ENCODE data around the gene CHMP4A. TPM values are rescaled to one million over a fixed set of nuclear protein-coding genes. Genes with fewer than 3 reads are reported as not detected.

The CHMP4A gene
- total and polyA plus RNA-seq, 9 of the 15 experiments (the other 6 are each of a cell fraction or from before 2014, with no cell fraction given) = 28.8 to 104 (median 52.7) TPM

DNA sequence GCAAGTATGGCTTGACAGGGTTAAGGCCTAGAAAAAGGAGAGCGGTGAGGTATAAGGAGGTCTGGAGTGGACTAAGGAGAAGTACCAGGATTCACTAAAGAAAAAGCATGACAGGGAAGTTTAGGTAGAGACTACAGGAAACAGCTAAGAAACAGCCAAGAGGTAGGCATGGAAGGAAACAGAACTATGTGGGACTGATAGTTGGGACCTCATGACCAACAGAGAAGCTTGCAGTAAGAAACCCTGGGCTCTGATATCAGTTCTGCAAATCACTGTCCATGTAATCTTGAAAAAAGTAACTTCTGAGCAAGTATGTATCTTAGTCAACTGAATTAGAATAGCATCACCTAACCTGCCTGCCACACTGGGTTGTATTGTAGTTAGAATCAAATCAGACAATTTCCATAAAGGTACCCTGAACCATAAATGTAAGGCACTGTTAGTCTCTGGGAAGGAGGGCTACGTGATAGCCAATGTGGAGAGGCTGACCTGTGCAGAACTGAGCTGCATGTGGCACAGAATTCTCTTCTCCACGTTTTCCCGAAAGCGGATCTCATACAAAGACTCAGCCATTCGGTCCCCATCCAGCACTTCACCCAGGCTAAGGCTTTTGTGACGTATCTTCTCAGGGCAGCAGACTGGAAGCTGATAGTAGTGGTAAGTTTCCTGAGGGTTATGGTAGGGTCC is 19.0 kb downstream of the CHMP4A start:
- peak overlapping the region in 1 of 2 experiments; percentile 96; a peak in 3 of 4 replicates for H3K9ac ChIP-seq (ENCODE audit: insufficient read depth in 1 of 2, low read depth in 2 of 2, low read length in 2 of 2)
- H3K4me1 ChIP-seq (replicated peaks in 1 of 2; ENCODE audit: control insufficient read depth in 2 of 2, insufficient read depth in 2 of 2, low read length in 2 of 2) = peaks cover 6 to 16% of the 10 kb centered on the region in 2 experiments; a peak in 3 of 5 replicates
- TF ChIP-seq ZNF79 (CRISPR knock-in tag; IDR thresholded peaks at IDR 0.05; ENCODE audit: low read depth) = no peak
- TF ChIP-seq ZNF766 (CRISPR knock-in tag; conservative IDR thresholded peaks at IDR 0.05) = peak; percentile 84
- WGBS (ENCODE audit: insufficient coverage, low coverage, missing lambda C conversion rate) = 89% methylated on average over 3 of the region's 7 CpGs
- peak overlapping the region; percentile 97; the same call in 1 of the 3 replicates for H3K27ac ChIP-seq (ENCODE audit: extremely low read depth, low read depth, low read length)
- TSS peak; percentile 51 for BruUV-seq (replicated peaks)
- H3K27me3 ChIP-seq (ENCODE audit: control insufficient read depth in 2 of 2, insufficient read depth in 2 of 2, low read length in 2 of 2) = no peaks in the 10 kb centered on the region
- no peaks in the 10 kb centered on the region for H4K20me1 ChIP-seq (replicated peaks; ENCODE audit: control insufficient read depth, insufficient read depth, low read length)
- intact Hi-C loops (cut with micrococcal nuclease) (no loop called here), in situ Hi-C loops (cut with MboI) (no loop called here)
- ATAC-seq = no peak
- FAIRE-seq = no peak
- POLR2A ChIA-PET = interaction anchor here (0.6 to 3.2 kb wide), 4 partner anchors 14 to 233 kb away, joined by 3 to 21 read pairs (median 14); partner anchors contain the start of genes CHMP4A and MDP1
- peaks cover 30% of the 10 kb centered on the region; the same call in 2 of the 3 replicates for H3K36me3 ChIP-seq (ENCODE audit: control insufficient read depth, insufficient read depth, low read length)
- H3K4me2 ChIP-seq (ENCODE audit: insufficient read depth, low read length) = peak overlapping the region; percentile 86
- H3K4me3 ChIP-seq = peak overlapping the region; percentile 67; the same call in 1 of the 2 replicates
- H3K9me3 ChIP-seq (replicated peaks; ENCODE audit: control insufficient read depth, insufficient read depth, low read depth, low read length) = no peaks in the 10 kb centered on the region
- no peaks in the 10 kb centered on the region for H3K9me1 ChIP-seq (ENCODE audit: control insufficient read depth, insufficient read depth, low read length)
- H2AFZ ChIP-seq (ENCODE audit: low read depth, low read length) = 0 out of 2 replicates have a peak overlapping the region, but pooled peaks have one; percentile 98
- no peak for DNase-seq (ENCODE audit: extremely low read depth in 1 of 4, low spot score in 3 of 4)
- peaks cover 51% of the 10 kb centered on the region for H3K79me2 ChIP-seq (ENCODE audit: control insufficient read depth, insufficient read depth, low read length)
- CTCF ChIA-PET (ENCODE audit: low intra/inter-chr PET ratio) = no interaction called here

- Histone ChIP-seq H3K27me3 (ENCODE audit: control insufficient read depth in 2 of 2, insufficient read depth in 2 of 2, low read length in 2 of 2) (no peaks in the 10 kb centered on the region), H3K27ac (ENCODE audit: extremely low read depth, low read depth, low read length) (no peak overlapping the region), H2AFZ (ENCODE audit: low read depth, low read length) (no peak overlapping the region), H3K9me1 (ENCODE audit: control insufficient read depth, insufficient read depth, low read length) (peaks cover 2% of the 10 kb centered on the region), H3K4me3 (no peak overlapping the region), H4K20me1 (replicated peaks; ENCODE audit: control insufficient read depth, insufficient read depth, low read length) (peaks cover 4% of the 10 kb centered on the region; the same call in 1 of the 2 replicates), H3K9me3 (replicated peaks; ENCODE audit: control insufficient read depth, insufficient read depth, low read depth, low read length) (no peaks in the 10 kb centered on the region), H3K9ac (ENCODE audit: insufficient read depth in 1 of 2, low read depth in 2 of 2, low read length in 2 of 2) (no peak overlapping the region), H3K36me3 (ENCODE audit: control insufficient read depth, insufficient read depth, low read length) (peaks cover 31% of the 10 kb centered on the region; the same call in 2 of the 3 replicates), H3K4me1 (replicated peaks in 1 of 2; ENCODE audit: control insufficient read depth in 2 of 2, insufficient read depth in 2 of 2, low read length in 2 of 2) (peaks cover 6 to 23% of the 10 kb centered on the region in 2 experiments; a peak in 3 of 5 replicates), H3K4me2 (ENCODE audit: insufficient read depth, low read length) (no peak overlapping the region), H3K79me2 (ENCODE audit: control insufficient read depth, insufficient read depth, low read length) (peaks cover 53% of the 10 kb centered on the region)
- intact Hi-C loops (cut with micrococcal nuclease) (no loop called here), in situ Hi-C loops (cut with MboI) (no loop called here)
- ChIA-PET CTCF (ENCODE audit: low intra/inter-chr PET ratio) (no interaction called here), POLR2A (no interaction called here)
- DNase-seq (ENCODE audit: extremely low read depth in 1 of 4, low spot score in 3 of 4) (no peak), ATAC-seq (no peak), FAIRE-seq (no peak)
- no TSS peak for BruUV-seq (replicated peaks)
- 99% methylated on average over 10 of the region's 15 CpGs for WGBS (ENCODE audit: insufficient coverage, low coverage, missing lambda C conversion rate)
- TF ChIP-seq PML (IDR thresholded peaks at IDR 0.05; ENCODE audit: low read length) (no peak), HCFC1 (IDR thresholded peaks at IDR 0.05; ENCODE audit: low read depth, low read length) (no peak), TFAM (CRISPR knock-in tag; conservative IDR thresholded peaks at IDR 0.05) (no peak), FOXJ3 (CRISPR knock-in tag; IDR thresholded peaks at IDR 0.05) (no peak), CHD4 (IDR thresholded peaks at IDR 0.05; ENCODE audit: insufficient read depth, insufficient replicate concordance, low read depth, low read length, poor library complexity, severe bottlenecking) (no peak), ARID3A (IDR thresholded peaks at IDR 0.05; ENCODE audit: borderline replicate concordance, low read depth, low read length) (no peak), ADNP (tag; IDR thresholded peaks at IDR 0.05) (no peak), NRF1 (conservative IDR thresholded peaks at IDR 0.05 in 1 of 2, IDR thresholded peaks at IDR 0.05 in 1 of 2) (no peak), ZNF174 (CRISPR knock-in tag; IDR thresholded peaks at IDR 0.05) (no peak)
- TF ChIP-seq, protein P1, sequence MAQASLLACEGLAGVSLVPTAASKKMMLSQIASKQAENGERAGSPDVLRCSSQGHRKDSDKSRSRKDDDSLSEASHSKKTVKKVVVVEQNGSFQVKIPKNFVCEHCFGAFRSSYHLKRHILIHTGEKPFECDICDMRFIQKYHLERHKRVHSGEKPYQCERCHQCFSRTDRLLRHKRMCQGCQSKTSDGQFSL (CRISPR knock-in tag; IDR thresholded peaks at IDR 0.05) = no peak
- TF ChIP-seq, protein P1 (tag; IDR thresholded peaks at IDR 0.05) = no peak
Observed at GRCh38 chr14:24192933-24193332, 20.4 kb downstream of the CHMP4A start.

All from K562 (cell line).